HG03575 (cell line): ENCODE measurements around the gene BCOR.

ENCODE experiments used
- ATAC-seq: cut with Tn5 transposase; IDR thresholded peaks from one replicate; pipeline ENCODE4 v1.9.1; 2021; ENCODE audit not compliant: unreplicated experiment, insufficient number of reproducible peaks, low FRiP score; ENCODE audit errors: extremely low read depth

The BCOR gene

GRCh38 chrX:40100537-40101429 is 3.0 kb upstream of the BCOR start:
- ATAC-seq, result no peak

- no peak for ATAC-seq
These were observed 2.4 kb upstream of the BCOR start for GRCh38 chrX:40100141-40100536.

- no peak for ATAC-seq
These were observed 1.5 kb upstream of the BCOR start for GRCh38 chrX:40099055-40099958.

GRCh38 chrX:40098264-40099054 is 701 bp upstream of the BCOR start:
- no peak for ATAC-seq

GRCh38 chrX:40097141-40097503 is 636 bp downstream of the BCOR start:
- ATAC-seq, result no peak

GRCh38 chrX:40096395-40097091 is 1.2 kb downstream of the BCOR start:
- ATAC-seq, result no peak

GRCh38 chrX:40095583-40096394 is 2.0 kb downstream of the BCOR start:
- ATAC-seq, result no peak

GRCh38 chrX:40094900-40095582 is 2.7 kb downstream of the BCOR start:
- ATAC-seq, result no peak

GRCh38 chrX:40094041-40094899 is 3.5 kb downstream of the BCOR start:
- ATAC-seq, result no peak

GRCh38 chrX:40093586-40093985 is 4.2 kb downstream of the BCOR start:
- ATAC-seq, result no peak

GRCh38 chrX:40092808-40093435 is 4.8 kb downstream of the BCOR start:
- ATAC-seq, result no peak

GRCh38 chrX:40091691-40092421 is 5.9 kb downstream of the BCOR start:
- no peak for ATAC-seq

GRCh38 chrX:40090961-40091360 is 6.8 kb downstream of the BCOR start:
- ATAC-seq, result no peak

- no peak for ATAC-seq
These were observed 7.5 kb downstream of the BCOR start for GRCh38 chrX:40090050-40090804.
